Ovary (tissue), 9 donors: Measurements from ENCODE around the gene HOXB9. TPM values are rescaled to one million over a fixed set of nuclear protein-coding genes. Genes with fewer than 3 reads are reported as not detected.

Experiments
- DNase-seq, 5 donors: peaks; one replicate each; pipeline ENCODE4 v3.0.0-alpha.2; 2019 to 2020
- H3K27ac ChIP-seq, 2 donors: fragments of 200-600 bp; one replicate each; pipeline versions ENCODE4 v1.5.1 to v1.8.0; 2019 to 2022
- H3K27me3 ChIP-seq: fragments of 200-600 bp; one replicate; pipeline ENCODE4 v1.8.0; 2022
- H3K36me3 ChIP-seq: fragments of 200-600 bp; sonication (generic); one replicate; pipeline ENCODE4 v1.5.1; 2019
- H3K4me1 ChIP-seq: one replicate; pipeline ENCODE4 v1.8.1; 2013; ENCODE audit warnings: mild to moderate bottlenecking, moderate library complexity; ENCODE audit not compliant: insufficient read depth
- H3K4me3 ChIP-seq: fragments of 200-600 bp; sonication (generic); one replicate; pipeline ENCODE4 v1.5.1; 2017
- H3K9me3 ChIP-seq, 2 donors: fragments of 200-600 bp in 1 of 2; sonication (generic) in 1 of 2; one replicate each; pipeline versions ENCODE4 v1.5.1 to v1.8.1; 2013 to 2019; ENCODE audit warnings: mild to moderate bottlenecking in 1 of 2, moderate library complexity in 1 of 2
- EP300 ChIP-seq: sonication (generic); formaldehyde crosslinking; IDR thresholded peaks from one replicate; pipeline ENCODE4 v1.6.1; 2017; ENCODE audit warnings: antibody characterized with exemption
- POLR2A ChIP-seq: fragments of 450-650 bp; IDR thresholded peaks from one replicate; pipeline ENCODE4 v1.6.1; 2017; ENCODE audit warnings: antibody characterized with exemption, mild to moderate bottlenecking, moderate library complexity
- WGBS, 3 donors: extraction: QIAGEN DNeasy Blood & Tissue Kit in 1 of 3; methylation state at CpG; one replicate each; pipeline versions ENCODE4 v1.1.5 to v1.1.7; 2013 to 2017; 5-methylcytosine and 5-hydroxymethylcytosine counted together
- intact Hi-C, 4 donors: fragments of 100-400 bp; cut with DNase I; formaldehyde crosslinking; loops; one replicate each; pipeline versions ENCODE4 v1.11.0 to v1.15.1; 2022 to 2023
- polyA plus RNA-seq, 2 donors: library from polyadenylated mRNA; stranded (reverse); fragments of 200-250 nt in 1 of 2; fragments of 350-450 nt in 1 of 2; fragmentation: Illumina TruSeq in 1 of 2; extraction: RNeasy Lipid Tissue Mini Kit (QIAGEN cat#74804) in 1 of 2; gene quantifications; one replicate each; pipeline ENCODE4 v1.2.3, GENCODE V29; 2013 to 2014
- total RNA-seq, 7 donors: library from RNA; depleted of rRNA in 2 of 7; stranded (reverse); fragments of >200 nt in 2 of 7; fragmentation: NEBNext Ultra II Directional in 3 of 7; extraction: Animal tissue kit (Norgen Biotek cat#: 25700) in 3 of 7; gene quantifications; one replicate each; pipeline versions ENCODE4 v1.1.0 to v1.2.4, GENCODE V29; 2016 to 2023
- TF ChIP-seq, protein P1 (sequence below), 3 donors: fragments of 450-650 bp in 2 of 3; fragments of 200-600 bp in 1 of 3; IDR thresholded peaks; one replicate each; pipeline versions ENCODE4 v1.5.1 to v1.8.0; 2016 to 2022; ENCODE audit warnings: antibody characterized with exemption in 3 of 3, mild to moderate bottlenecking in 1 of 3
- donor health status: DM: no; HTN: no; CAD: no; lungs with moderate emphysema.
- donor health status: DM: no; HTN: no; CAD: no.
- donor health status: Bipolar disorder and iron deficiency.
- donor health status: DM: yes; HTN: yes; CAD: no.
- donor health status: DM: no; HTN: no; CAD: no.
- donor health status: DM: yes; HTN: yes; CAD: no.

Gene HOXB9
- total and polyA plus RNA-seq, 9 donors = 0.10 to 0.36 (median 0.12) TPM; not detected in 4

DNA sequence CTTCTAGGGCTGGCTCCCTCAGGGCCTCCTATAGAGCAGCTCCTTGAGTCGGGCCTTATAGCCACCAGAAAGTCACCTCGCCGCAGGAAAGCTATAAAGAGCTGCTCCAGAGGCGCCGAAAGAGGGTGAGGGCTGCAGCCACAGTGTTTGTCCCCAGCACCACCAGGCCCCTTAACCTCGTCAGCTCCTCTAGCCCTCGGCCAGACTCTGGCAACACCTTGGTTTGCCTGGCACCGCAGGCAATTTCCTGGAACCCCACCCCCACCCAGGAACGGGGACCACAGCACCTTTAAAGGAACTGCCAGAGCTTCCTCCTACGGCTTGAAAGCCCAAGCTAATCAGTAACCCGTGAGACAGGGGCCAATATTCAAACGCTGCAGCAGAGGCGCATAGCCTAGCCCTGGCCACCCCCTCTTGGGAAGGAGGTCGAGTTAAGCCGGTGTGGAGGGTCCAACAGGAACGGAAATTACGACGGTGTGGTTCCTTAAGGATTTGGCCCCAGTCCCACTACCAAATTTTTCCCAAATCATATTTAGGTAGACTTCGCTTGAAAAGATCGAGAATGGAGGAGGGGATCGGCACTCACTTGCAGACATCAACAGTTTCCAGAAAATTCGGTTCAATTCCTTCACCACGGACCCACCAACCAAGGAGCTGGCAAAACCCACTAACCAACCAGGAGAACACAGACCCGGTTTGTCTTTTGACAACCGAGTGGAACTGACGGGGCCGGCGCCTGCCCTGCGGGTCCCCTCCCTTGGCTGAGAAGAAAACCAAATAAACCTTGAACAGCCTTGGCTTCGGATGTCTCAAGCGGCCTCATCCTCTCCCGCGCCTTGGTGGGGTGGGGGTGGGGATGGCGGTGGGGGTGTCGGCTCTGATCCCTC is 24.4 kb downstream of the HOXB9 start:
- H3K36me3 ChIP-seq = no peaks in the 10 kb centered on the region
- intact Hi-C loops = no loop called here
- H3K4me1 ChIP-seq = no peaks in the 10 kb centered on the region
- peaks cover 3% of the 10 kb centered on the region for H3K27me3 ChIP-seq
- TF ChIP-seq, protein P1, sequence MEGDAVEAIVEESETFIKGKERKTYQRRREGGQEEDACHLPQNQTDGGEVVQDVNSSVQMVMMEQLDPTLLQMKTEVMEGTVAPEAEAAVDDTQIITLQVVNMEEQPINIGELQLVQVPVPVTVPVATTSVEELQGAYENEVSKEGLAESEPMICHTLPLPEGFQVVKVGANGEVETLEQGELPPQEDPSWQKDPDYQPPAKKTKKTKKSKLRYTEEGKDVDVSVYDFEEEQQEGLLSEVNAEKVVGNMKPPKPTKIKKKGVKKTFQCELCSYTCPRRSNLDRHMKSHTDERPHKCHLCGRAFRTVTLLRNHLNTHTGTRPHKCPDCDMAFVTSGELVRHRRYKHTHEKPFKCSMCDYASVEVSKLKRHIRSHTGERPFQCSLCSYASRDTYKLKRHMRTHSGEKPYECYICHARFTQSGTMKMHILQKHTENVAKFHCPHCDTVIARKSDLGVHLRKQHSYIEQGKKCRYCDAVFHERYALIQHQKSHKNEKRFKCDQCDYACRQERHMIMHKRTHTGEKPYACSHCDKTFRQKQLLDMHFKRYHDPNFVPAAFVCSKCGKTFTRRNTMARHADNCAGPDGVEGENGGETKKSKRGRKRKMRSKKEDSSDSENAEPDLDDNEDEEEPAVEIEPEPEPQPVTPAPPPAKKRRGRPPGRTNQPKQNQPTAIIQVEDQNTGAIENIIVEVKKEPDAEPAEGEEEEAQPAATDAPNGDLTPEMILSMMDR (IDR thresholded peaks at IDR 0.05) = no peak
- TF ChIP-seq EP300 = no peak
- TF ChIP-seq POLR2A = no peak
- WGBS, 3 donors = 8 to 16% (median 9%) methylated on average over 31 to 35 of the region's 35 CpGs
- no peak overlapping the region for H3K27ac ChIP-seq
- H3K4me3 ChIP-seq = no peak overlapping the region
- no peak for DNase-seq
- peaks cover 0 to 18% of the 10 kb centered on the region in 2 donors for H3K9me3 ChIP-seq

DNA sequence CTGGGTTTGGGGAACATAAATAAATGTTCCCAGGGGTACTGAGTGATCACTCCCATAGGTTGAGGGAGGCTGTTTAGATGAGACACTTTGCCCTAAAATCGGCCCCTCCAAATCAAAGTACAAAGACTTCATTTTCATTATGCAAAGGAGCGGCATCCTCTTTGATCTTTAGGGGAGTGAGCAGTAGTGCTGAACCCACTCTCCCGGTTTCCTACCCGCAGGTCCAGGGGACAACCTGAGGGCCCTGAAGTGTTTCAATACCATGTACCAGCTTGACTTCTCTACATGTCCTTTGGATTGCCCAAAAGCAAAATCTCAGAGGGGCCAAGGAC is 25.0 kb downstream of the HOXB9 start:
- no peak for DNase-seq
- no peak overlapping the region for H3K27ac ChIP-seq
- intact Hi-C loops = no loop called here
- H3K36me3 ChIP-seq = no peaks in the 10 kb centered on the region
- H3K4me3 ChIP-seq = no peak overlapping the region
- TF ChIP-seq EP300 (no peak), POLR2A (no peak)
- TF ChIP-seq, protein P1 (IDR thresholded peaks at IDR 0.05) = no peak
- H3K4me1 ChIP-seq = no peaks in the 10 kb centered on the region
- peaks cover 0 to 15% of the 10 kb centered on the region in 2 donors for H3K9me3 ChIP-seq
- H3K27me3 ChIP-seq = peaks cover 1% of the 10 kb centered on the region
- WGBS, 3 donors = 17 to 38% (median 30%) methylated on average over 4 of the region's 4 CpGs

DNA sequence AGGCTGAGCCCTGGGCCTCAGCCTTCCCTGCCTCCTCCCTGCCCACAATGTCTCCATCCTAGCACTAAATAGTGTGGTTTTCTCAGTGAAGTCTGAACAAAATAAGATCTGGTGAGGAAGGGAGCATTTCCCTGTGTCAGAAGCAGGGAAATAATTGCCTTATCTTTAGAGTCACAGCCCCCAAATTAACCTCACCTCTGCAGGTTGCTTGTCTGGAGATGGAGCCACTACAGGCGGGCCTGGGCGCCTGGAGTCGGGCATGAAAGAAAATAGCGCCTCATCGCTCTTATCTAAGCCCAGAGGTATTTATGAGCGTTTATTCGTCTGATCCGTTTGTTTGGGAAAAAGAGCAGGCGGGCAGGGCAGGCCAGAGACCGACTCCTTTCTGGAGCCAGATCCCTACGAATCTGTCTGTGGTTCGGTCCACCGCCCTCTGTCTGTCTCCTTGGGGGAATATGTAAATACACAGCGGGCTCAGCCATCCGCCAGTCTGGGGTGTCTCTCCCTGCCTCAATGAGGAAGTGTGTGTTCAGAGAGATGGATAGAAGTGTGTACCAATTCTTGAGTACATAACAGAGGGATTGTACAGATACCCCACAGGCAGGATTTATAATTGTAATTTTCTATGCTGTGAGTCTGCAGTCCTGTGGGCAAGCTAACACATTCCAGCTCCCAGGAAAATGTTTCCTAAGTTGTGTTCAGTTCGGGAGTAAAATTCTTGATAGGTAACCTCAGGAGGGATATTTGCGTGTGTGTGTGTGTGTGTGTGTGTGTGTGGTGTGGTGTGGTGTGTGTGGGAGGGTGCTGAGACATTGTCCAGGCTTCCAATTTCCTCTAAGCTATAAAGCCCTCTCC is 25.7 kb downstream of the HOXB9 start:
- no peaks in the 10 kb centered on the region for H3K4me1 ChIP-seq
- no peaks in the 10 kb centered on the region for H3K36me3 ChIP-seq
- no peak overlapping the region for H3K4me3 ChIP-seq
- DNase-seq = no peak
- H3K27ac ChIP-seq = no peak overlapping the region
- intact Hi-C loops = no loop called here
- peaks cover 0 to 12% of the 10 kb centered on the region in 2 donors for H3K9me3 ChIP-seq
- peaks cover under 1% of the 10 kb centered on the region for H3K27me3 ChIP-seq
- TF ChIP-seq, protein P1 (IDR thresholded peaks at IDR 0.05) = no peak
- TF ChIP-seq POLR2A = no peak
- TF ChIP-seq EP300 = no peak
- 16 to 36% (median 22%) methylated on average over 17 of the region's 17 CpGs for WGBS, 3 donors

DNA sequence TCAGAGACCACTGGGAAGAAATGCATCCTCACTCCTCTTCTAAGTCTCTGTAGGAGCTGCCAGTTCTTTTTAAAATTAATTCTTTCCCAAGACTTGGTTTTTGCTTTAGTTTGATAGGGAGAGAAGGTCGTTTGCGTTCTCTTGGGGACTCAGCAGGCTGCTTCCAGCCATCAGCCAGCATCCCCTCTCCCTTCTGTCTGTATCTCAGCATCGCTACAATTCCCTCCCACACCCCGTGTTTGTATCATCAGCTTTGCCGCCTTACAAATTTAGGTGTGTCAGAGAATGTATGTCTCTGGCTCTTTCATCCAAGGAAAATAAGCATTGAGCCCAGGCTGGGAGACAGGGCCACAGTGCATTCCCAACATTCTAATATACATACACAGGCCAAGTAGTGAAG is 26.8 kb downstream of the HOXB9 start:
- 39 to 63% (median 44%) methylated on average over 5 of the region's 5 CpGs for WGBS, 3 donors
- H3K27me3 ChIP-seq = peaks cover 2% of the 10 kb centered on the region
- intact Hi-C loops = loop anchor here in 1 of 4 donors (10.0 kb wide), 1 partner anchor 245 kb away; no protein-coding TSS in a partner anchor

More for the DNA sequence above, 26.8 kb downstream of the HOXB9 start:
- Histone ChIP-seq H3K4me3 (no peak overlapping the region), H3K9me3 (peaks cover 0 to 15% of the 10 kb centered on the region in 2 donors), H3K4me1 (no peaks in the 10 kb centered on the region), H3K27ac (no peak overlapping the region), H3K36me3 (no peaks in the 10 kb centered on the region)
- TF ChIP-seq EP300 (no peak), POLR2A (no peak)
- TF ChIP-seq, protein P1 (IDR thresholded peaks at IDR 0.05) = no peak
- DNase-seq = no peak
